Activated naive CD4-positive, alpha-beta T cell treated with anti-CD3 and anti-CD28 coated beads, Interleukin-2, amount 10 ng/mL, durations not matched to agents 7 days and 5 days (primary cell): Measurements from ENCODE around the gene NR3C1.

ENCODE experiments used
- CTCF ChIA-PET: fragments of 350-600 bp; sonication (Branson Sonifier 250); formaldehyde crosslinking; loops from one replicate; lab custom pipeline; 2021; ENCODE audit warnings: antibody characterized with exemption; lab: Charles Lee
- DNase-seq: peaks from one replicate; pipeline ENCODE4 v3.0.0-alpha.2; 2020
- H3K27ac Mint-ChIP-seq: one replicate; pipeline ENCODE4 v1.8.0; 2021; ENCODE audit warnings: mild to moderate bottlenecking, moderate library complexity, mixed read lengths
- H3K27me3 Mint-ChIP-seq: one replicate; pipeline ENCODE4 v1.8.0; 2021; ENCODE audit warnings: mild to moderate bottlenecking, mixed read lengths
- H3K36me3 Mint-ChIP-seq: one replicate; pipeline ENCODE4 v1.8.0; 2021; ENCODE audit warnings: mixed read lengths
- H3K4me1 Mint-ChIP-seq: one replicate; pipeline ENCODE4 v1.8.0; 2021; ENCODE audit warnings: mixed read lengths
- H3K4me3 Mint-ChIP-seq: one replicate; pipeline ENCODE4 v1.8.0; 2021; ENCODE audit warnings: mild to moderate bottlenecking, moderate library complexity, mixed read lengths
- H3K9me3 Mint-ChIP-seq: one replicate; pipeline ENCODE4 v1.8.0; 2021; ENCODE audit warnings: mixed read lengths

Gene NR3C1

GRCh38 chr5:143244990-143245389, 158.5 kb downstream of the NR3C1 start:
- CTCF ChIA-PET: no interaction called here
- Mint-ChIP-seq H3K27ac (no peak overlapping the region), H3K36me3 (no peaks in the 10 kb centered on the region), H3K27me3 (peaks cover 4% of the 10 kb centered on the region), H3K9me3 (peaks cover 7% of the 10 kb centered on the region), H3K4me1 (no peaks in the 10 kb centered on the region), H3K4me3 (no peak overlapping the region)
- no peak for DNase-seq

GRCh38 chr5:143244000-143244736, 159.3 kb downstream of the NR3C1 start:
- no peaks in the 10 kb centered on the region for H3K36me3 Mint-ChIP-seq
- H3K27ac Mint-ChIP-seq: no peak overlapping the region
- CTCF ChIA-PET: no interaction called here
- no peaks in the 10 kb centered on the region for H3K4me1 Mint-ChIP-seq
- no peak overlapping the region for H3K4me3 Mint-ChIP-seq
- peaks cover 7% of the 10 kb centered on the region for H3K9me3 Mint-ChIP-seq
- peaks cover 4% of the 10 kb centered on the region for H3K27me3 Mint-ChIP-seq
- no peak for DNase-seq

GRCh38 chr5:143243103-143243502, 160.4 kb downstream of the NR3C1 start:
- Mint-ChIP-seq H3K27me3 (peaks cover 4% of the 10 kb centered on the region), H3K27ac (no peak overlapping the region), H3K4me1 (no peaks in the 10 kb centered on the region), H3K4me3 (no peak overlapping the region), H3K36me3 (no peaks in the 10 kb centered on the region), H3K9me3 (peaks cover 7% of the 10 kb centered on the region)
- CTCF ChIA-PET: no interaction called here
- no peak for DNase-seq

GRCh38 chr5:143241892-143242291, 161.6 kb downstream of the NR3C1 start:
- CTCF ChIA-PET: no interaction called here
- H3K27me3 Mint-ChIP-seq: peaks cover 10% of the 10 kb centered on the region
- no peaks in the 10 kb centered on the region for H3K36me3 Mint-ChIP-seq
- no peak overlapping the region for H3K4me3 Mint-ChIP-seq
- H3K9me3 Mint-ChIP-seq: peaks cover 7% of the 10 kb centered on the region
- no peak for DNase-seq
- H3K4me1 Mint-ChIP-seq: no peaks in the 10 kb centered on the region
- H3K27ac Mint-ChIP-seq: no peak overlapping the region

- Mint-ChIP-seq H3K4me3 (no peak overlapping the region), H3K4me1 (no peaks in the 10 kb centered on the region), H3K9me3 (no peaks in the 10 kb centered on the region), H3K27ac (no peak overlapping the region), H3K27me3 (peaks cover 10% of the 10 kb centered on the region), H3K36me3 (no peaks in the 10 kb centered on the region)
- DNase-seq: no peak
- CTCF ChIA-PET: no interaction called here
Observed at GRCh38 chr5:143239882-143240518, 163.5 kb downstream of the NR3C1 start.

GRCh38 chr5:143238620-143239019, 164.9 kb downstream of the NR3C1 start:
- H3K9me3 Mint-ChIP-seq: no peaks in the 10 kb centered on the region
- H3K4me3 Mint-ChIP-seq: no peak overlapping the region
- H3K36me3 Mint-ChIP-seq: no peaks in the 10 kb centered on the region
- no peaks in the 10 kb centered on the region for H3K4me1 Mint-ChIP-seq
- no peak for DNase-seq
- H3K27me3 Mint-ChIP-seq: peaks cover 6% of the 10 kb centered on the region
- H3K27ac Mint-ChIP-seq: no peak overlapping the region
- CTCF ChIA-PET: no interaction called here

- no peak overlapping the region for H3K27ac Mint-ChIP-seq
- CTCF ChIA-PET: no interaction called here
- no peak overlapping the region for H3K4me3 Mint-ChIP-seq
- H3K36me3 Mint-ChIP-seq: no peaks in the 10 kb centered on the region
- H3K27me3 Mint-ChIP-seq: peaks cover 6% of the 10 kb centered on the region
- H3K4me1 Mint-ChIP-seq: no peaks in the 10 kb centered on the region
- no peaks in the 10 kb centered on the region for H3K9me3 Mint-ChIP-seq
- no peak for DNase-seq
Observed at GRCh38 chr5:143237664-143238063, 165.8 kb downstream of the NR3C1 start.

GRCh38 chr5:143236682-143237081, 166.8 kb downstream of the NR3C1 start:
- Mint-ChIP-seq H3K27ac (no peak overlapping the region), H3K27me3 (peaks cover 10% of the 10 kb centered on the region), H3K4me3 (no peak overlapping the region), H3K4me1 (no peaks in the 10 kb centered on the region), H3K9me3 (no peaks in the 10 kb centered on the region), H3K36me3 (no peaks in the 10 kb centered on the region)
- CTCF ChIA-PET: no interaction called here
- DNase-seq: no peak

- Mint-ChIP-seq H3K27me3 (peaks cover 10% of the 10 kb centered on the region), H3K27ac (no peak overlapping the region), H3K4me3 (no peak overlapping the region), H3K4me1 (peaks cover 9% of the 10 kb centered on the region), H3K9me3 (no peaks in the 10 kb centered on the region), H3K36me3 (no peaks in the 10 kb centered on the region)
- CTCF ChIA-PET: interaction anchor here (1.4 kb wide), 1 partner anchor 217 kb away, joined by 3 read pairs; no protein-coding TSS in a partner anchor
- DNase-seq: no peak
Observed at GRCh38 chr5:143235423-143235822, 168.1 kb downstream of the NR3C1 start.

GRCh38 chr5:143234162-143234842, 169.2 kb downstream of the NR3C1 start:
- no peak overlapping the region for H3K27ac Mint-ChIP-seq
- H3K36me3 Mint-ChIP-seq: no peaks in the 10 kb centered on the region
- no peak overlapping the region for H3K4me3 Mint-ChIP-seq
- CTCF ChIA-PET: interaction anchor here (1.4 kb wide), 1 partner anchor 216 kb away, joined by 3 read pairs; no protein-coding TSS in a partner anchor
- H3K4me1 Mint-ChIP-seq: peaks cover 20% of the 10 kb centered on the region
- peaks cover 10% of the 10 kb centered on the region for H3K27me3 Mint-ChIP-seq
- no peaks in the 10 kb centered on the region for H3K9me3 Mint-ChIP-seq
- DNase-seq: no peak

- Mint-ChIP-seq H3K27ac (no peak overlapping the region), H3K27me3 (peaks cover 10% of the 10 kb centered on the region), H3K4me1 (peaks cover 26% of the 10 kb centered on the region), H3K9me3 (no peaks in the 10 kb centered on the region), H3K4me3 (no peak overlapping the region), H3K36me3 (no peaks in the 10 kb centered on the region)
- DNase-seq: no peak
- CTCF ChIA-PET: no interaction called here
Observed at GRCh38 chr5:143233031-143233430, 170.5 kb downstream of the NR3C1 start.

GRCh38 chr5:143231973-143232812, 171.3 kb downstream of the NR3C1 start:
- H3K9me3 Mint-ChIP-seq: no peaks in the 10 kb centered on the region
- peaks cover 5% of the 10 kb centered on the region for H3K27me3 Mint-ChIP-seq
- H3K4me1 Mint-ChIP-seq: peaks cover 28% of the 10 kb centered on the region
- H3K4me3 Mint-ChIP-seq: no peak overlapping the region
- H3K36me3 Mint-ChIP-seq: no peaks in the 10 kb centered on the region
- DNase-seq: no peak
- CTCF ChIA-PET: no interaction called here
- H3K27ac Mint-ChIP-seq: no peak overlapping the region

GRCh38 chr5:143231416-143231815, 172.1 kb downstream of the NR3C1 start:
- H3K9me3 Mint-ChIP-seq: no peaks in the 10 kb centered on the region
- no peak overlapping the region for H3K27ac Mint-ChIP-seq
- H3K27me3 Mint-ChIP-seq: peaks cover 5% of the 10 kb centered on the region
- no peaks in the 10 kb centered on the region for H3K36me3 Mint-ChIP-seq
- no peak for DNase-seq
- no peak overlapping the region for H3K4me3 Mint-ChIP-seq
- H3K4me1 Mint-ChIP-seq: peaks cover 28% of the 10 kb centered on the region
- CTCF ChIA-PET: no interaction called here

GRCh38 chr5:143230676-143230996, 172.8 kb downstream of the NR3C1 start:
- CTCF ChIA-PET: no interaction called here
- Mint-ChIP-seq H3K27me3 (peaks cover 5% of the 10 kb centered on the region), H3K4me1 (peaks cover 28% of the 10 kb centered on the region), H3K36me3 (no peaks in the 10 kb centered on the region), H3K9me3 (no peaks in the 10 kb centered on the region), H3K4me3 (no peak overlapping the region), H3K27ac (no peak overlapping the region)
- DNase-seq: no peak
